Spleen (tissue), 11 donors: ENCODE measurements around the gene SPATA21. TPM values are rescaled to one million over a fixed set of nuclear protein-coding genes. Genes with fewer than 3 reads are reported as not detected.

Source experiments
- DNase-seq: peaks from one replicate; pipeline ENCODE4 v3.0.0-alpha.2; 2020
- H3K27ac ChIP-seq, 8 donors: fragments of 200-600 bp; sonication (generic) in 7 of 8; 1 replicate in 4 of 8; 2 replicates in 4 of 8; pipeline versions ENCODE4 v1.5.0 to v1.8.0; 2016 to 2021; ENCODE audit warnings: inconsistent platforms in 4 of 8, mild to moderate bottlenecking in 4 of 8, moderate library complexity in 1 of 8
- H3K27me3 ChIP-seq, 7 donors: fragments of 200-600 bp; sonication (generic) in 6 of 7; replicated peaks in 1 of 7; 1 replicate in 4 of 7; 2 replicates in 3 of 7; pipeline versions ENCODE4 v1.5.0 to v1.8.0; 2016 to 2021; ENCODE audit warnings: inconsistent platforms in 3 of 7, mild to moderate bottlenecking in 1 of 7
- H3K36me3 ChIP-seq, 6 donors: fragments of 200-600 bp; sonication (generic) in 5 of 6; 1 replicate in 4 of 6; 2 replicates in 2 of 6; pipeline versions ENCODE4 v1.5.0 to v1.8.0; 2016 to 2021; ENCODE audit warnings: inconsistent platforms in 2 of 6
- H3K4me1 ChIP-seq, 6 donors: fragments of 200-600 bp; sonication (generic) in 5 of 6; 1 replicate in 3 of 6; 2 replicates in 3 of 6; pipeline versions ENCODE4 v1.5.0 to v1.8.0; 2016 to 2021; ENCODE audit warnings: inconsistent platforms in 3 of 6
- H3K4me3 ChIP-seq, 8 donors: fragments of 200-600 bp; sonication (generic) in 7 of 8; 1 replicate in 4 of 8; 2 replicates in 4 of 8; pipeline versions ENCODE4 v1.5.0 to v1.8.0; 2016 to 2021; ENCODE audit warnings: inconsistent platforms in 4 of 8, mild to moderate bottlenecking in 4 of 8, moderate library complexity in 2 of 8
- H3K9me3 ChIP-seq, 8 donors: fragments of 200-600 bp; sonication (generic) in 7 of 8; 1 replicate in 4 of 8; 2 replicates in 4 of 8; pipeline versions ENCODE4 v1.5.0 to v1.8.0; 2016 to 2021; ENCODE audit warnings: inconsistent platforms in 4 of 8
- POLR2A ChIP-seq, 3 donors: fragments of 450-650 bp; IDR thresholded peaks; one replicate each; pipeline ENCODE4 v1.5.1; 2017; ENCODE audit warnings: antibody characterized with exemption in 3 of 3, mild to moderate bottlenecking in 1 of 3
- POLR2AphosphoS5 ChIP-seq, 3 donors: sonication (generic); formaldehyde crosslinking; IDR thresholded peaks; one replicate each; pipeline ENCODE4 v1.5.1; 2017; ENCODE audit warnings: antibody characterized with exemption in 3 of 3
- WGBS, 5 donors: extraction: QIAGEN DNeasy Blood & Tissue Kit in 3 of 5; methylation state at CpG; one replicate each; pipeline versions ENCODE4 v1.1.5 to v1.1.7; 2013 to 2018; 5-methylcytosine and 5-hydroxymethylcytosine counted together
- intact Hi-C: fragments of 100-400 bp; cut with DNase I; formaldehyde crosslinking; loops from one replicate; pipeline ENCODE4 v1.15.0; 2023; ENCODE audit warnings: low total_unique reads
- polyA plus RNA-seq, 3 donors: library from polyadenylated mRNA; stranded (reverse); fragments of 200-250 nt; gene quantifications; one replicate each; pipeline ENCODE4 v1.2.1, GENCODE V29; 2013
- total RNA-seq, 7 donors: library from RNA; depleted of rRNA in 3 of 7; stranded (reverse); fragments of >200 nt in 3 of 7; fragmentation: NEBNext Ultra II Directional in 4 of 7; extraction: Animal tissue kit (Norgen Biotek cat#: 25700) in 4 of 7; gene quantifications; one replicate each; pipeline versions ENCODE4 v1.1.0 to v1.2.1, GENCODE V29; 2016 to 2021
- TF ChIP-seq, protein P1 (sequence below), 11 experiments: fragments of 200-600 bp in 7 of 11; fragments of 450-650 bp in 4 of 11; sonication (generic) in 4 of 11; IDR thresholded peaks in 8 of 11; conservative IDR thresholded peaks in 3 of 11; 1 replicate in 7 of 11; 2 replicates in 4 of 11; pipeline versions ENCODE4 v1.4.0 to v1.8.0; 2016 to 2021; ENCODE audit warnings: antibody characterized with exemption in 11 of 11, inconsistent platforms in 4 of 11, mild to moderate bottlenecking in 1 of 11
- donor health status: healthy with polysubstance abuse.
- donor health status: DM: no; HTN: no; CAD: no; lungs with moderate emphysema.
- donor health status: DM: no; HTN: no; CAD: no.
- donor health status: Bipolar disorder and iron deficiency.
- donor health status: healthy.
- donor health status: DM: no; HTN: no; CAD: no.
- donor health status: DM: yes; HTN: yes; CAD: no.

Gene SPATA21
- total and polyA plus RNA-seq, 10 donors, result 0.13 to 0.32 (median 0.24) TPM; not detected in 6

GRCh38 chr1:16422041-16422440 lies 15.2 kb downstream of the SPATA21 start:
- H3K9me3 ChIP-seq, result no peaks in the 10 kb centered on the region
- no peaks in the 10 kb centered on the region for H3K27me3 ChIP-seq
- intact Hi-C loops, result no loop called here
- no peak overlapping the region for H3K4me3 ChIP-seq
- 80 to 86% (median 84%) methylated on average over 2 to 7 of the region's 7 CpGs for WGBS, 5 donors
- TF ChIP-seq, protein P1, sequence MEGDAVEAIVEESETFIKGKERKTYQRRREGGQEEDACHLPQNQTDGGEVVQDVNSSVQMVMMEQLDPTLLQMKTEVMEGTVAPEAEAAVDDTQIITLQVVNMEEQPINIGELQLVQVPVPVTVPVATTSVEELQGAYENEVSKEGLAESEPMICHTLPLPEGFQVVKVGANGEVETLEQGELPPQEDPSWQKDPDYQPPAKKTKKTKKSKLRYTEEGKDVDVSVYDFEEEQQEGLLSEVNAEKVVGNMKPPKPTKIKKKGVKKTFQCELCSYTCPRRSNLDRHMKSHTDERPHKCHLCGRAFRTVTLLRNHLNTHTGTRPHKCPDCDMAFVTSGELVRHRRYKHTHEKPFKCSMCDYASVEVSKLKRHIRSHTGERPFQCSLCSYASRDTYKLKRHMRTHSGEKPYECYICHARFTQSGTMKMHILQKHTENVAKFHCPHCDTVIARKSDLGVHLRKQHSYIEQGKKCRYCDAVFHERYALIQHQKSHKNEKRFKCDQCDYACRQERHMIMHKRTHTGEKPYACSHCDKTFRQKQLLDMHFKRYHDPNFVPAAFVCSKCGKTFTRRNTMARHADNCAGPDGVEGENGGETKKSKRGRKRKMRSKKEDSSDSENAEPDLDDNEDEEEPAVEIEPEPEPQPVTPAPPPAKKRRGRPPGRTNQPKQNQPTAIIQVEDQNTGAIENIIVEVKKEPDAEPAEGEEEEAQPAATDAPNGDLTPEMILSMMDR (IDR thresholded peaks at IDR 0.05 in 8 of 11, conservative IDR thresholded peaks at IDR 0.05 in 3 of 11), result no peak
- no peak for TF ChIP-seq POLR2A (IDR thresholded peaks at IDR 0.05)
- no peak for TF ChIP-seq POLR2AphosphoS5 (IDR thresholded peaks at IDR 0.05)
- peaks cover 0 to 26% (median 15%) of the 10 kb centered on the region in 6 donors for H3K4me1 ChIP-seq
- no peak for DNase-seq
- peak overlapping the region in 2 of 8 donors; percentile 74 to 84 for H3K27ac ChIP-seq
- no peaks in the 10 kb centered on the region for H3K36me3 ChIP-seq

- Histone ChIP-seq H3K27me3 (no peaks in the 10 kb centered on the region), H3K9me3 (no peaks in the 10 kb centered on the region), H3K27ac (peak overlapping the region; percentile 17 to 84 (median 70)), H3K4me1 (peaks cover 0 to 26% (median 15%) of the 10 kb centered on the region in 6 donors), H3K36me3 (no peaks in the 10 kb centered on the region), H3K4me3 (peak overlapping the region in 1 of 8 donors; percentile 30)
- no peak for DNase-seq
- 62 to 85% (median 75%) methylated on average over 7 of the region's 7 CpGs for WGBS, 5 donors
- intact Hi-C loops, result no loop called here
- TF ChIP-seq, protein P1 (IDR thresholded peaks at IDR 0.05 in 8 of 11, conservative IDR thresholded peaks at IDR 0.05 in 3 of 11), result no peak
- TF ChIP-seq POLR2AphosphoS5 (IDR thresholded peaks at IDR 0.05) (no peak), POLR2A (IDR thresholded peaks at IDR 0.05) (no peak)
Measured at GRCh38 chr1:16421201-16421600, 16.0 kb downstream of the SPATA21 start.

- Histone ChIP-seq H3K9me3 (no peaks in the 10 kb centered on the region), H3K36me3 (no peaks in the 10 kb centered on the region), H3K4me3 (peak overlapping the region in 1 of 8 donors; percentile 30), H3K27me3 (no peaks in the 10 kb centered on the region), H3K4me1 (peaks cover 0 to 26% (median 15%) of the 10 kb centered on the region in 6 donors), H3K27ac (peak overlapping the region; percentile 17 to 84 (median 70))
- TF ChIP-seq, protein P1 (IDR thresholded peaks at IDR 0.05 in 8 of 11, conservative IDR thresholded peaks at IDR 0.05 in 3 of 11), result no peak
- TF ChIP-seq POLR2AphosphoS5 (IDR thresholded peaks at IDR 0.05), result peak in 2 of 3 donors; percentile 41 to 78
- intact Hi-C loops, result no loop called here
- peak; percentile 83 for DNase-seq
- WGBS, 5 donors, result 48 to 62% (median 58%) methylated on average over 9 of the region's 9 CpGs
Measured at GRCh38 chr1:16420424-16421118, 16.7 kb downstream of the SPATA21 start.

- no peak overlapping the region for H3K4me3 ChIP-seq
- intact Hi-C loops, result no loop called here
- 85 to 91% (median 87%) methylated on average over 7 of the region's 7 CpGs for WGBS, 5 donors
- no peaks in the 10 kb centered on the region for H3K36me3 ChIP-seq
- H3K27ac ChIP-seq, result no peak overlapping the region
- TF ChIP-seq POLR2A (IDR thresholded peaks at IDR 0.05) (no peak), POLR2AphosphoS5 (IDR thresholded peaks at IDR 0.05) (no peak)
- TF ChIP-seq, protein P1 (IDR thresholded peaks at IDR 0.05 in 8 of 11, conservative IDR thresholded peaks at IDR 0.05 in 3 of 11), result no peak
- no peaks in the 10 kb centered on the region for H3K27me3 ChIP-seq
- H3K4me1 ChIP-seq, result peaks cover 0 to 26% (median 15%) of the 10 kb centered on the region in 6 donors
- H3K9me3 ChIP-seq, result no peaks in the 10 kb centered on the region
- no peak for DNase-seq
Measured at GRCh38 chr1:16418823-16419425, 18.3 kb downstream of the SPATA21 start.
